Neural cell (in vitro differentiated cells): ENCODE results near the gene CASKIN2.

Source experiments
- CTCF ChIP-seq: fragments of 450-650 bp; IDR thresholded peaks from 2 replicates; pipeline ENCODE4 v1.5.1; 2014; ENCODE audit warnings: antibody characterized with exemption, mild to moderate bottlenecking, moderate library complexity; ENCODE audit not compliant: poor library complexity, severe bottlenecking
- MXI1 ChIP-seq: fragments of 450-650 bp; conservative IDR thresholded peaks from 2 replicates; pipeline ENCODE4 v1.6.1; 2014; ENCODE audit warnings: antibody characterized with exemption, mild to moderate bottlenecking; ENCODE audit not compliant: poor library complexity, severe bottlenecking
- POLR2AphosphoS5 ChIP-seq: IDR thresholded peaks from 2 replicates; pipeline ENCODE4 v1.6.1; 2012
- REST ChIP-seq: IDR thresholded peaks from 2 replicates; pipeline ENCODE4 v1.6.1; 2012; ENCODE audit warnings: borderline replicate concordance
- TAF1 ChIP-seq: IDR thresholded peaks from 2 replicates; pipeline ENCODE4 v1.6.1; 2012; ENCODE audit warnings: low read depth

GRCh38 chr17:75499313-75500022, 15.9 kb downstream of the CASKIN2 start:
- no peak for TF ChIP-seq CTCF
- no peak for TF ChIP-seq POLR2AphosphoS5
- TF ChIP-seq REST: no peak
- TF ChIP-seq MXI1: no peak
- TF ChIP-seq TAF1: no peak
